WI38 (cell line): ENCODE results near the gene SIK2.

Experiments
- H3K4me3 ChIP-seq: 2 replicates; pipeline ENCODE4 v1.5.1; 2011; ENCODE audit warnings: low read depth, mild to moderate bottlenecking, control low read depth, low read length
- CTCF ChIP-seq: IDR thresholded peaks from 2 replicates; pipeline ENCODE4 v1.5.1; 2012; ENCODE audit warnings: low read depth, mild to moderate bottlenecking, control low read depth, low read length

SIK2 gene

GRCh38 chr11:111604392-111605009, 2.3 kb downstream of the SIK2 start:
- peak overlapping the region; percentile 87 for H3K4me3 ChIP-seq

GRCh38 chr11:111605681-111606080, 3.4 kb downstream of the SIK2 start:
- TF ChIP-seq CTCF: no peak
- no peak overlapping the region for H3K4me3 ChIP-seq

More at GRCh38 chr11:111604392-111605009, 2.3 kb downstream of the SIK2 start:
- TF ChIP-seq CTCF: peak; percentile 31; the same call in 1 of the 2 replicates

GRCh38 chr11:111606986-111607385, 4.7 kb downstream of the SIK2 start:
- TF ChIP-seq CTCF: no peak
- H3K4me3 ChIP-seq: no peak overlapping the region

GRCh38 chr11:111607751-111608150, 5.5 kb downstream of the SIK2 start:
- no peak overlapping the region for H3K4me3 ChIP-seq
- TF ChIP-seq CTCF: no peak

GRCh38 chr11:111612224-111612623, 10.0 kb downstream of the SIK2 start:
- no peak overlapping the region for H3K4me3 ChIP-seq
- no peak for TF ChIP-seq CTCF

- no peak for TF ChIP-seq CTCF
- no peak overlapping the region for H3K4me3 ChIP-seq
These were observed 15.0 kb downstream of the SIK2 start for GRCh38 chr11:111617286-111617685.

- no peak overlapping the region for H3K4me3 ChIP-seq
- no peak for TF ChIP-seq CTCF
These were observed 18.3 kb downstream of the SIK2 start for GRCh38 chr11:111620518-111620917.
